GM13977 (cell line): Measurements from ENCODE around the gene TRPM1.

ENCODE experiments used
- DNase-seq: peaks from one replicate; pipeline ENCODE4 v3.0.0; 2012; ENCODE audit warnings: low spot score
- CTCF ChIP-seq: IDR thresholded peaks from 2 replicates; pipeline ENCODE4 v1.5.1; 2012; ENCODE audit warnings: mild to moderate bottlenecking, control low read depth; ENCODE audit not compliant: insufficient read depth; ENCODE audit errors: extremely low read depth, missing control alignments
- in situ Hi-C: fragments of 300-500 bp; cut with MboI; formaldehyde crosslinking; loops from one replicate; pipeline ENCODE4 v1.12.0; 2022; ENCODE audit warnings: low sequenced_read_pairs, low pct_unique_long_range_greater_than_20kb, mixed read lengths, inconsistent platforms; ENCODE audit not compliant: unreplicated experiment

Gene TRPM1

GRCh38 chr15:31010036-31010435, 91.5 kb downstream of the TRPM1 start:
- DNase-seq, result no peak
- TF ChIP-seq CTCF, result no peak
- in situ Hi-C loops, result no loop called here

GRCh38 chr15:31005660-31006059, 95.9 kb downstream of the TRPM1 start:
- no peak for DNase-seq
- in situ Hi-C loops, result no loop called here
- TF ChIP-seq CTCF, result no peak

GRCh38 chr15:31004220-31004733, 97.2 kb downstream of the TRPM1 start:
- TF ChIP-seq CTCF, result no peak
- peak; percentile 72 for DNase-seq
- in situ Hi-C loops, result no loop called here

GRCh38 chr15:31001702-31002101, 99.8 kb downstream of the TRPM1 start:
- no peak for DNase-seq
- no peak for TF ChIP-seq CTCF
- in situ Hi-C loops, result no loop called here

GRCh38 chr15:30999729-31000128, 101.8 kb downstream of the TRPM1 start:
- in situ Hi-C loops, result no loop called here
- no peak for DNase-seq
- TF ChIP-seq CTCF, result no peak

GRCh38 chr15:30997270-30997669, 104.3 kb downstream of the TRPM1 start:
- no peak for TF ChIP-seq CTCF
- in situ Hi-C loops, result no loop called here
- DNase-seq, result no peak
